ENCODE measurements around the gene ASCC2. TPM values are rescaled to one million over a fixed set of nuclear protein-coding genes. Genes with fewer than 3 reads are reported as not detected.
A peak's percentile ranks its signal among the peaks of the same experiment; 100 is the strongest.

Gene ASCC2
- total RNA-seq, 2 donors from 2014 or later: 44.2 to 45.5 TPM

- 91 to 100% methylated on average over 1 to 5 of the region's 5 CpGs for WGBS, 2 experiments (ENCODE audit: insufficient coverage in 1 of 2, insufficient read length in 1 of 2)
- H3K27ac Mint-ChIP-seq: peak overlapping the region; percentile 35
- H3K9me3 ChIP-seq (ENCODE audit: control insufficient read depth, low read length): no peaks in the 10 kb centered on the region
- H3K4me1 Mint-ChIP-seq: no peaks in the 10 kb centered on the region
- H3K9ac ChIP-seq (ENCODE audit: extremely low read depth, low read length, poor library complexity, severe bottlenecking): no peak overlapping the region
- H3K27me3 ChIP-seq (ENCODE audit: control insufficient read depth, insufficient read depth, low read length, poor library complexity, severe bottlenecking): no peaks in the 10 kb centered on the region
- no peak overlapping the region for H3K4me3 ChIP-seq (ENCODE audit: low read length)
- H3K36me3 ChIP-seq (ENCODE audit: control insufficient read depth, insufficient read depth, low read length): no peaks in the 10 kb centered on the region
- TF ChIP-seq, protein P1, sequence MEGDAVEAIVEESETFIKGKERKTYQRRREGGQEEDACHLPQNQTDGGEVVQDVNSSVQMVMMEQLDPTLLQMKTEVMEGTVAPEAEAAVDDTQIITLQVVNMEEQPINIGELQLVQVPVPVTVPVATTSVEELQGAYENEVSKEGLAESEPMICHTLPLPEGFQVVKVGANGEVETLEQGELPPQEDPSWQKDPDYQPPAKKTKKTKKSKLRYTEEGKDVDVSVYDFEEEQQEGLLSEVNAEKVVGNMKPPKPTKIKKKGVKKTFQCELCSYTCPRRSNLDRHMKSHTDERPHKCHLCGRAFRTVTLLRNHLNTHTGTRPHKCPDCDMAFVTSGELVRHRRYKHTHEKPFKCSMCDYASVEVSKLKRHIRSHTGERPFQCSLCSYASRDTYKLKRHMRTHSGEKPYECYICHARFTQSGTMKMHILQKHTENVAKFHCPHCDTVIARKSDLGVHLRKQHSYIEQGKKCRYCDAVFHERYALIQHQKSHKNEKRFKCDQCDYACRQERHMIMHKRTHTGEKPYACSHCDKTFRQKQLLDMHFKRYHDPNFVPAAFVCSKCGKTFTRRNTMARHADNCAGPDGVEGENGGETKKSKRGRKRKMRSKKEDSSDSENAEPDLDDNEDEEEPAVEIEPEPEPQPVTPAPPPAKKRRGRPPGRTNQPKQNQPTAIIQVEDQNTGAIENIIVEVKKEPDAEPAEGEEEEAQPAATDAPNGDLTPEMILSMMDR (conservative IDR thresholded peaks at IDR 0.05): no peak
- no peaks in the 10 kb centered on the region for H3K27me3 Mint-ChIP-seq (ENCODE audit: insufficient read depth)
- no peak for DNase-seq
- peaks cover 9% of the 10 kb centered on the region for H3K36me3 Mint-ChIP-seq (ENCODE audit: low read depth)
- H3K9me3 Mint-ChIP-seq: no peaks in the 10 kb centered on the region
- H3K27ac ChIP-seq (ENCODE audit: low read depth, low read length): no peak overlapping the region
- H3K4me1 ChIP-seq (ENCODE audit: control insufficient read depth, insufficient read depth, low read length): no peaks in the 10 kb centered on the region
- H3K4me3 Mint-ChIP-seq: no peak overlapping the region
Observed at GRCh38 chr22:29740216-29740615, 97.9 kb downstream of the ASCC2 start.

DNA sequence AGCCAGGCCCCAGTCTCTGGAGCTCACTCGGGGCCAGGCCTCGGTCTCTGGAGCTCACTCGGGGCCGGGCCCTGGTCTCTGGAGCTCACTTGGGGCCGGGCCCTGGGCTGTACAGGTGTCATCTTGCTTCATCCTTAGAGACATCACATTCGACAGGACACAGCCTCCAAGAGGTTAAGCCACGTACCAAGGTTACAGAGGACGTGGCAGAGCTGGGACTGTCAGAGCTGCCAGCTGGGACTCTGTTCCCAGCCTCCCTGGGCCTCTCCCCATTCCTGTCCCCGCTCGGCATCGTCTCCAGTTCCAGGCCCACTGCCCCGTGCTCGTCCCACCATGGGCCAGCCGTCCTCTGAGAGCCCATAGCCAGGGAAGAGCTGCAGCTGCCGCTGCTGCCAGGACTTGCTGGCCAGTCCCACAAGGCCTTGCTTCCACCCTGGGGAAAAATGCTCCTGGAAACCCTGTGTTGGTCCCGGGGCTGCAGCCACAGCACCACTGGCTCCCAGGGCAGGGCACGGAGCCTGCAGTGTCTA lies 98.7 kb downstream of the ASCC2 start:
- Histone ChIP-seq H3K36me3 (ENCODE audit: control insufficient read depth, insufficient read depth, low read length) (no peaks in the 10 kb centered on the region), H3K9me3 (ENCODE audit: control insufficient read depth, low read length) (no peaks in the 10 kb centered on the region), H3K4me1 (ENCODE audit: control insufficient read depth, insufficient read depth, low read length) (no peaks in the 10 kb centered on the region), H3K4me3 (ENCODE audit: low read length) (no peak overlapping the region), H3K27me3 (ENCODE audit: control insufficient read depth, insufficient read depth, low read length, poor library complexity, severe bottlenecking) (no peaks in the 10 kb centered on the region), H3K27ac (ENCODE audit: low read depth, low read length) (no peak overlapping the region), H3K9ac (ENCODE audit: extremely low read depth, low read length, poor library complexity, severe bottlenecking) (no peak overlapping the region)
- H3K9me3 Mint-ChIP-seq: no peaks in the 10 kb centered on the region
- H3K4me3 Mint-ChIP-seq: no peak overlapping the region
- no peaks in the 10 kb centered on the region for H3K27me3 Mint-ChIP-seq (ENCODE audit: insufficient read depth)
- TF ChIP-seq, protein P1 (conservative IDR thresholded peaks at IDR 0.05): no peak
- peaks cover 9% of the 10 kb centered on the region for H3K36me3 Mint-ChIP-seq (ENCODE audit: low read depth)
- 96 to 98% methylated on average over 15 to 17 of the region's 17 CpGs for WGBS, 2 experiments (ENCODE audit: insufficient coverage in 1 of 2, insufficient read length in 1 of 2)
- peaks cover 7% of the 10 kb centered on the region for H3K4me1 Mint-ChIP-seq
- H3K27ac Mint-ChIP-seq: no peak overlapping the region
- DNase-seq: no peak

Other genes with a start within 250 kb of the ASCC2 start
- gene NF2, start 234.6 kb downstream of the ASCC2 start, total RNA-seq: 10 to 100 TPM; 45.7 to 51.4 TPM
- gene CABP7, start 118.3 kb downstream of the ASCC2 start, total RNA-seq: under 1 TPM in 1 of 2 donors, not detected in 1; 0.26 TPM
- 10 to 100 TPM; 15.5 to 22.5 TPM for gene ZMAT5, start 71.3 kb downstream of the ASCC2 start, total RNA-seq
- gene UQCR10, start 70.9 kb downstream of the ASCC2 start, total RNA-seq: 100 to 1,000 TPM; 111 to 120 TPM
- 10 to 100 TPM; 30.9 to 41.3 TPM for gene MTMR3, start 44.9 kb upstream of the ASCC2 start, total RNA-seq
- gene HORMAD2, start 242.2 kb upstream of the ASCC2 start, total RNA-seq: under 1 TPM in 1 of 2 donors, not detected in 1; 0.55 TPM